Smooth muscle cell (in vitro differentiated cells): ENCODE results near the gene MAP3K9. TPM values are rescaled to one million over a fixed set of nuclear protein-coding genes. Genes with fewer than 3 reads are reported as not detected.

ENCODE experiments used
- DNase-seq: peaks from one replicate; lab custom pipeline; 2025; ENCODE audit not compliant: unreplicated experiment; lab: John Stamatoyannopoulos, UW
- H2AFZ ChIP-seq: fragments of 200-600 bp; sonication (generic); 2 replicates; pipeline ENCODE4 v1.6.0; 2016; ENCODE audit warnings: antibody characterized with exemption, low read depth, mild to moderate bottlenecking
- H3F3A ChIP-seq: fragments of 200-600 bp; sonication (generic); 2 replicates; pipeline ENCODE4 v1.6.0; 2017; ENCODE audit warnings: antibody characterized with exemption, low read depth
- H3K27ac ChIP-seq: fragments of 200-600 bp; sonication (generic); 2 replicates; pipeline ENCODE4 v1.5.1; 2016; ENCODE audit warnings: low read depth, mild to moderate bottlenecking
- H3K27me3 ChIP-seq: fragments of 200-600 bp; sonication (generic); 2 replicates; pipeline ENCODE4 v1.6.1; 2016; ENCODE audit warnings: low read depth, mild to moderate bottlenecking
- H3K36me3 ChIP-seq: fragments of 200-600 bp; sonication (generic); 2 replicates; pipeline ENCODE4 v1.5.1; 2016; ENCODE audit warnings: low read depth
- H3K4me1 ChIP-seq: fragments of 200-600 bp; sonication (generic); 2 replicates; pipeline ENCODE4 v1.5.1; 2016; ENCODE audit warnings: low read depth
- H3K4me2 ChIP-seq: fragments of 200-600 bp; sonication (generic); 2 replicates; pipeline ENCODE4 v1.6.0; 2016; ENCODE audit warnings: mild to moderate bottlenecking
- H3K4me3 ChIP-seq: fragments of 200-600 bp; sonication (generic); 2 replicates; pipeline ENCODE4 v1.5.1; 2016; ENCODE audit warnings: mild to moderate bottlenecking
- H3K79me2 ChIP-seq: fragments of 200-600 bp; sonication (generic); 2 replicates; pipeline ENCODE4 v1.6.0; 2016; ENCODE audit warnings: low read depth, mild to moderate bottlenecking
- H3K9ac ChIP-seq: fragments of 200-600 bp; sonication (generic); 2 replicates; pipeline ENCODE4 v1.6.0; 2016; ENCODE audit warnings: low read depth
- H3K9me3 ChIP-seq: fragments of 200-600 bp; sonication (generic); replicated peaks from 2 replicates; pipeline ENCODE4 v1.5.1; 2016; ENCODE audit warnings: low read depth
- H4K20me1 ChIP-seq: fragments of 200-600 bp; sonication (generic); 2 replicates; pipeline ENCODE4 v1.6.0; 2016; ENCODE audit warnings: low read depth
- whole genome bisulfite sequencing: methylation state at CpG from one replicate; pipeline ENCODE4 v1.1.7; 2016; ENCODE audit warnings: low lambda C conversion rate; 5-methylcytosine and 5-hydroxymethylcytosine counted together
- polyA plus RNA-seq: library from polyadenylated mRNA; unstranded; fragments of >200 nt; fragmentation: Nextera tagmentation; extraction: Ambion mirVana; gene quantifications from 2 replicates; pipeline ENCODE4 v1.2.1, GENCODE V29; 2016
- total RNA-seq: library from RNA; depleted of rRNA; stranded (reverse); fragments of >200 nt; gene quantifications from 2 replicates; pipeline ENCODE4 v1.2.3, GENCODE V29; 2014
- TF ChIP-seq, protein P1 (sequence below): fragments of 200-600 bp; sonication (generic); IDR thresholded peaks from 2 replicates; pipeline ENCODE4 v1.5.1; 2017; ENCODE audit warnings: borderline replicate concordance, mild to moderate bottlenecking, antibody characterized with exemption; ENCODE audit not compliant: insufficient read depth, poor library complexity, severe bottlenecking

MAP3K9 gene
- total and polyA plus RNA-seq, 2 experiments from 2014 or later: 0.22 to 2.4 TPM

DNA sequence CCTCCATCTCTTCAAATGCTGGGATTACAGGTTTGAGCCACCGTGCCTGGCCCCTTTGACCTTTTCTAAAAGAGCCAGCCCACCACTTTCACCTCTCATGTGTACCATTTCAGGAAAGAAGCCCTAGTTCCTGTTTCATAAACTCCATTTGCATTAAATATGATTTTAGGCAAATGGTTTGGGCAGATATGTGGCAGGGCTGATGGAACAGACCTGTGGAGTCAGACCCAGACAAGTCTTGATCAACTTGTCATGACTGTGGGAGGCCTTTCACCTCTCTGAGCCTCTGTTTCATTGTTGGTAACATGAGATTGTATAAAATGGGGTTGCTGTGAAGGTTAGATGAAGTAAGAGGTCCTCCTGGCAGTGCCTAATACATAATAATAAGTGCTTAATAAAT lies 5.2 kb upstream of the MAP3K9 start:
- H3K4me3 ChIP-seq: no peak overlapping the region
- WGBS: 92% methylated on average over 1 of the region's 1 CpG

DNA sequence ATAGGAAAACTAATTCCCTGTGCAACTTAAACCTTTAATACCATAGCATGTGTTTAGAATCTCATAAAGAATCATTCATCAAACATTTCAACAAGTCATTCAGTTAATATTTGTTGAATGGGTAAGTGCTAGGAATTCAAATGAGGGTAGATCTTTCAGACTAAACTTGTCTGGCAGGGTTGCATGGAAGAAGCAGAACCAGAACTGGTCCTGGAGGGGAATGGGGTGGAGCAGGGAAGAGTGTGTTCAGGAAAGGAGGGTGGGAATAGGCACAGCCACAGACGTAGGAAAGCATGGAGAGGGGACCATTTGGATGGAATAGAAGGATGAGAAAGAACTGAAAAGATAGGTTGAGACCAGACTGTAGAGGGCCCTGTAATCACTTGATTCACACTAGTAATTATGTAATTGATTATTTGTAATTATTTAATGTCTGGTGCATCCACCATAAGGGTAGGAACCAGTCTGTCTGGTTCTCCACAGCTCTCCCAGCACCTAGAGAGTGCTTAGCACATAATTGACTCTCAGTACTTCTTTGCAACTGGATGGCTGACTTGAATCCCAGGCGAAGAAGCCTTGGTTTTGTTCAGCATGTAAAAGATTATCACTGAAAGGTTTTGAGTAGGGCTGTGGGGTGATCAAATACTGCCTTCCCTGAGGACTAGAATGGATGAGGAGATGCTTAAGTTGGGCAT lies 3.0 kb upstream of the MAP3K9 start:
- DNase-seq: no peak
- Histone ChIP-seq H3K9ac (no peak overlapping the region), H2AFZ (no peak overlapping the region), H4K20me1 (no peaks in the 10 kb centered on the region), H3K79me2 (no peaks in the 10 kb centered on the region), H3K4me1 (peaks cover 22% of the 10 kb centered on the region), H3K27ac (peak overlapping the region; percentile 71), H3K4me2 (peak overlapping the region; percentile 38), H3K9me3 (no peaks in the 10 kb centered on the region), H3F3A (peaks cover 6% of the 10 kb centered on the region), H3K4me3 (no peak overlapping the region), H3K36me3 (no peaks in the 10 kb centered on the region), H3K27me3 (peaks cover 28% of the 10 kb centered on the region)
- WGBS: 51% methylated on average over 2 of the region's 2 CpGs
- TF ChIP-seq, protein P1, sequence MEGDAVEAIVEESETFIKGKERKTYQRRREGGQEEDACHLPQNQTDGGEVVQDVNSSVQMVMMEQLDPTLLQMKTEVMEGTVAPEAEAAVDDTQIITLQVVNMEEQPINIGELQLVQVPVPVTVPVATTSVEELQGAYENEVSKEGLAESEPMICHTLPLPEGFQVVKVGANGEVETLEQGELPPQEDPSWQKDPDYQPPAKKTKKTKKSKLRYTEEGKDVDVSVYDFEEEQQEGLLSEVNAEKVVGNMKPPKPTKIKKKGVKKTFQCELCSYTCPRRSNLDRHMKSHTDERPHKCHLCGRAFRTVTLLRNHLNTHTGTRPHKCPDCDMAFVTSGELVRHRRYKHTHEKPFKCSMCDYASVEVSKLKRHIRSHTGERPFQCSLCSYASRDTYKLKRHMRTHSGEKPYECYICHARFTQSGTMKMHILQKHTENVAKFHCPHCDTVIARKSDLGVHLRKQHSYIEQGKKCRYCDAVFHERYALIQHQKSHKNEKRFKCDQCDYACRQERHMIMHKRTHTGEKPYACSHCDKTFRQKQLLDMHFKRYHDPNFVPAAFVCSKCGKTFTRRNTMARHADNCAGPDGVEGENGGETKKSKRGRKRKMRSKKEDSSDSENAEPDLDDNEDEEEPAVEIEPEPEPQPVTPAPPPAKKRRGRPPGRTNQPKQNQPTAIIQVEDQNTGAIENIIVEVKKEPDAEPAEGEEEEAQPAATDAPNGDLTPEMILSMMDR: no peak

More for the DNA sequence above, 5.2 kb upstream of the MAP3K9 start:
- no peaks in the 10 kb centered on the region for H4K20me1 ChIP-seq
- DNase-seq: no peak
- H3K9me3 ChIP-seq: no peaks in the 10 kb centered on the region
- TF ChIP-seq, protein P1: no peak
- no peaks in the 10 kb centered on the region for H3K36me3 ChIP-seq
- peaks cover 10% of the 10 kb centered on the region for H3K27me3 ChIP-seq
- peaks cover 6% of the 10 kb centered on the region for H3F3A ChIP-seq
- H3K27ac ChIP-seq: no peak overlapping the region
- H3K4me1 ChIP-seq: peaks cover 18% of the 10 kb centered on the region
- no peak overlapping the region for H3K9ac ChIP-seq
- H2AFZ ChIP-seq: no peak overlapping the region
- no peaks in the 10 kb centered on the region for H3K79me2 ChIP-seq
- H3K4me2 ChIP-seq: no peak overlapping the region

DNA sequence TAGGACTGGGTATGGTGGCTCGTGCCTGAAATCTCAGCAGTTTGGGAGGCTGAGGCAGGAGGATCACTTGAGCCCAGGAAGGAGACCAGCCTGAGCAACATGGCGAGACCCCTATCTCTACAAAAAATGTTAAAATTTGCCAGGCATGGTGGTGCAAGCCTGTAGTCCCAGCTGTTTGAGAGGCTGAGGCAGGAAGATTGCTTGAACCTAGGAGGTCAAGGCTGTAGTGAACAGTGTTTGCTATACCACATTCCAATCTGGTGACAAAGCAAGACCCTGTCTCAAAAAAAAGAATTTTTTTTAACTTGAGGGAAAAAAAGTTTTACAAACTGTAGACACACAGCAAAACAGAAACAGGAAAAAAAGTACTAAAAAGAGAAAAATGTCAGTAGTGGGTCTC lies 2.3 kb upstream of the MAP3K9 start:
- H3K9me3 ChIP-seq: no peaks in the 10 kb centered on the region
- no peak overlapping the region for H3K4me3 ChIP-seq
- peak overlapping the region; percentile 38 for H3K4me2 ChIP-seq
- no peak overlapping the region for H3K9ac ChIP-seq
- TF ChIP-seq, protein P1: no peak
- no peak overlapping the region for H2AFZ ChIP-seq
- peak overlapping the region; percentile 71 for H3K27ac ChIP-seq
- no peak for DNase-seq
- no peaks in the 10 kb centered on the region for H3K79me2 ChIP-seq
- no peaks in the 10 kb centered on the region for H4K20me1 ChIP-seq
- no peaks in the 10 kb centered on the region for H3K36me3 ChIP-seq
- peaks cover 6% of the 10 kb centered on the region for H3F3A ChIP-seq
- peaks cover 35% of the 10 kb centered on the region for H3K27me3 ChIP-seq
- 90% methylated on average over 2 of the region's 2 CpGs for WGBS
- H3K4me1 ChIP-seq: peaks cover 17% of the 10 kb centered on the region

DNA sequence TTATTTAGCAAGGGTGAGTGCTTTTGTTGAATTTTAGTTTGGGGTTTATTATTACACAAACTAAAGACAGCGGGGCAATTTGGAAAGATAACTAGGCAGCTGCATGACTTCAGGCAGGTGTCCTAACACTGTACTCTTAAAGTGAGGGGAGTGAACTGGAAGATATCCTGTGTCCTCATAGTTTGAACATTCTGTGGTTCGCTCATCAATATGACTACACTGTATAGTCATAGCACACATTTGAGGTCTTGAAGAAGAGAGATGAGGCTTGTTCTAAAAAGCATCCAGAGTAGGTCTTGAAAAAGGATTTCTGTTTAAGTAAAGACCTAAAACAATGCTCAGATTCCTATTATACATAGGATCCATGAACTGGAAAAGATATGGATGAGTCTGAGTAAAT lies 1.7 kb upstream of the MAP3K9 start:
- H3K9ac ChIP-seq: no peak overlapping the region
- H3K4me3 ChIP-seq: peak overlapping the region; percentile 81
- peak overlapping the region; percentile 71 for H3K27ac ChIP-seq
- no peaks in the 10 kb centered on the region for H3K36me3 ChIP-seq
- no peaks in the 10 kb centered on the region for H3K9me3 ChIP-seq
- peaks cover 36% of the 10 kb centered on the region for H3K27me3 ChIP-seq
- WGBS: 91% methylated on average over 2 of the region's 2 CpGs
- H3K79me2 ChIP-seq: no peaks in the 10 kb centered on the region
- peaks cover 6% of the 10 kb centered on the region for H3F3A ChIP-seq
- peaks cover 12% of the 10 kb centered on the region for H3K4me1 ChIP-seq
- TF ChIP-seq, protein P1: no peak
- no peak for DNase-seq
- no peak overlapping the region for H2AFZ ChIP-seq
- H4K20me1 ChIP-seq: no peaks in the 10 kb centered on the region
- peak overlapping the region; percentile 98 for H3K4me2 ChIP-seq
